NCI-H2227 (cell line): ENCODE measurements around the gene CES3.
"Not testable (repeated sequence)": the region's sequence is repeated elsewhere in the genome, so short reads cannot be mapped to it uniquely, and the experiment has no call there.

Source experiments
- DNase-seq: peaks from one replicate; lab custom pipeline; 2025; ENCODE audit not compliant: unreplicated experiment; lab: John Stamatoyannopoulos, UW

The CES3 gene

DNA sequence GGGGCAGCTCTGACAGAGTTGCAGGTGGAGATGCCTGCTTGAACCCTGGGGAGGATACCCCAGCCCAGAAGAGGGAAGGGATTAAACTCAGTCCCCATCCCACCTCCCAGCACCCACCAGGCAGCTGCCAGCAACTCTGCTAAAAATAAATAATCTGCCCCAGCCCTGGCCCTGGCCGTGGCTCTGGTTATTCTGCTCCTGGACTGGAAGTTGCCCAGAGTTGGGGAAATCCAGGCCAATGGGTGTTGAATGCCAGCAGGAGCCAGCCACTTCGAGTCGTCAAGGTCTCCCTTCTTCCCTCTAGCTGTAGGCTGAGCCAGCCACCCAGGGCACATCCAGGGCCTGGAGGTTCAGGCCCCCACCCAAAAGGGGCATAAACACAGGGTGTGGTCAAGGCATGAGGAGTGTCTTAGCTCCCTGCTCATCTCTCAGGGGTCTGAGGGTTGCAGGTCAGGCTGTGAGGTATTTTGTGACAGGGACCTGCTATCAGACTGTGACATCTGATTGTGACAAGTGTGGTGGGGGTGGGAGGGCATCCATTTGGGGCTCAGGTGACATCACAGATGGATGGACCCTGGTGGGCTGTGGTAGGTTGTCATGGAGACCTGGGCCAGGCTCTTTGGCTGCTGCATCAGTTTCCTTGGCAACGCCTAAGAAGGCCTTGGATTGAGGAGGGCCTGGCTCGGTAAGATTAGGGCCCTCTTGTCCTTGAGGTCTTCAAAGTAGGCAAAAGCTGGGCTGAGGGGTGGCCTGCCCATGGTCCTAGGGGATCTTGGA, 34.7 kb upstream of the CES3 start:
- DNase-seq, result peak; percentile 35

GRCh38 chr16:66926961-66927436, 34.1 kb upstream of the CES3 start:
- DNase-seq, result peak; percentile 35

GRCh38 chr16:66927918-66928649, 33.0 kb upstream of the CES3 start:
- DNase-seq, result no peak

DNA sequence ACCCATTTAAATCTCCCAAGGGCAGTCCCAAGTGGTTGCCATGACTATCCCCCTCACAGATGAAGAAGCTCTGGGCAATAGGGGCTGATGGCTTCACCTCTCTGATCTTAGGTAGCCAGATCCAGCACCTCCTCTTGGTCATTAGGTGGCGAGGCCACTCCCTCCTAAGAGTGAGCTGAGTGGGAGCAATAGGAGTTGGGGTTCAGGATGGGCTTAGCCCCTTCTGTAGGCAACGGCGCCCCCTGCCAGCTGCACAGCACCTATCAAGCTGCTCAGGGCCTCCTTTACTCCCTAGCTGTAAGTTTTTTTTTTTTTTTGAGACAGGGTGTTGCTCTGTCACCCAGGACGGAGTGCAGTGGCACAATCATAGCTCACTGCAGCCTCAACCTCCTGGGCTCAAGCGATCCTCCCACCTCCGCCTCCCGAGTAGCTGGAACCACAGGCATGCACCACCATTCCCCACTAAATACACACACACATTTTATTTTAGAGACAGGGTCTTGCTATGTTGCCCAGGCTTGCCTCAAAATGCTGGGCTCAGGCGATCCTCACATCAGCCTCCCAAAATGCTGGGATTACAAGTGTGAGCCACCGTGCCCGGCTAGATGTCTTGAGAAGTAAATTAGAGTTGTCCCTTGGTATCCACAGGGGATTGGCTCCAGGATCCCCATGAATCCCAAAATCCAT, 32.2 kb upstream of the CES3 start:
- DNase-seq, result peak; percentile 8

- no peak for DNase-seq
Observed at GRCh38 chr16:66930189-66930588, 30.9 kb upstream of the CES3 start.

- no peak for DNase-seq
Observed at GRCh38 chr16:66931665-66932064, 29.4 kb upstream of the CES3 start.

- no peak for DNase-seq
Observed at GRCh38 chr16:66932076-66932475, 29.0 kb upstream of the CES3 start.

GRCh38 chr16:66933776-66934137, 27.3 kb upstream of the CES3 start:
- DNase-seq, result no peak

DNA sequence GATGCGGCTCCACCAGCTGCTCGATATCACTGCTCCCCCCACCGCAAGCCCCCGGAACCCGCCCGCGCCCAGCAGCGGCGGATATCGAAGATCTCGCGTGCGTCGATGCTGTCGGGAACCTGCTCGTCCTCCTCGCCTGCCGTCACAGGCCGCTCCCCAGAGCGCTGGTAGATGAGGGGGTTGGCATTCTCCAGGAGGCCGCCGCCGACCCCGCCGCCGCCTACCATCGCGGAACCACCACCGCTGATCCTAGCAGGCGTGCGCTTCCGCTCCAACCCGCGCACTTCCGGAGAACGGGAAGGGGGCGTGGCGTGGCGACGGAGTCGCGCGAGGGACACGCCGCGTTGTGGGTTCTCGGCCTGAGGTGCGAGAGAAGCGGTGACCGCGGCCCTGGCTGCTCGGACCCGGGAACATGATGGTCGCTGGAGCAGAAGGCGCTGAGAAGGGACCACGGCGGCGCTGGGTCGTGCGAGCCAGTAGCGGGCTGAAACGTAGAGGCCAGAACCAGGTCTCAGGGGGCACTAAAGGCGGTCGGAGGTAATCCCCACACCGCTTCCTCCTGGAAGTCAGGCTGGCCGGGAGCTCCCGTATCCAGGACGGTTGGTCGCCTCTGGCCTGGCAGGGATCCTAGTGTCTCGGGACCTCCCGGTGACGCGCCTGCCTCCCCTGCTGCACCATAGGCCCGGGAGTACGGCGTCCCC, 26.8 kb upstream of the CES3 start, which contains the start of gene CIAO2B:
Gene CIAO2B, minus strand, starts transcription at position 265 of the 701 bp plus-strand sequence. Its CDS starts 38 bp downstream, at position 227.
- peak; percentile 88 for DNase-seq

GRCh38 chr16:66934839-66935313, 26.2 kb upstream of the CES3 start:
- not testable (repeated sequence) for DNase-seq

DNA sequence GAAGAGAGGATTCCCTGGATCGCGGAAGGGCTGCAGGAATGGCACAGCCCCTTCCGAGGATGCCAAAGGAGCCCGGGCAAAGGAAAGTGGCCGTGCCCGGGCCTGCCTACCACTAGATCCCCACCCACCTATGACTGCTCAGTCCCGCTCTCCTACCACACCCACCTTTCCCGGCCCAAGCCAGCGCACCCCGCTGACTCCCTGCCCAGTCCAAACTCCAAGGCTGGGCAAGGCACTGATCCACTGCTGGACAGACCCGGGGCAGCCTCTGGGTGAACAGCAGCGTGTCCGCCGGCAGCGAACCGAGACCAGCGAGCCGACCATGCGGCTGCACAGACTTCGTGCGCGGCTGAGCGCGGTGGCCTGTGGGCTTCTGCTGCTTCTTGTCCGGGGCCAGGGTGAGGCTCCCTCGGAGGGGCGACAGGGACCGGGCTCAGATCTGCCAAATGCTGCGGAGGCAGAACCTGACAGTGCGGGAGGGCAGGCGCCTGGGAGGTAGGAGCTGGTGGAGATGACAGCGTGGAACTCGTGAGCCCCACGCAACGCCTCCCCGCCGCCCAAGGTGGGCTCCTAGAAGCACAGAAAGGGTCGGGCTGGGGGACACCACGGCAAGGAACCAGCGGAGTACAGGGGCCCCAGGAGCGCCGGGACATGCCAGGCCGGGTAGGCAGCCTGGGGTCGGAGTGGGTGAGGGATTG, 25.6 kb upstream of the CES3 start, which contains the start of gene CES2:
Gene CES2, plus strand, starts transcription at position 203 of the 698 bp plus-strand sequence. Its CDS starts 120 bp downstream, at position 323.
- peak; percentile 3 for DNase-seq

GRCh38 chr16:66936462-66936861, 24.6 kb upstream of the CES3 start:
- DNase-seq, result no peak

GRCh38 chr16:66936889-66937554, 24.0 kb upstream of the CES3 start:
- DNase-seq, result no peak

- no peak for DNase-seq
Observed at GRCh38 chr16:66937725-66938337, 23.2 kb upstream of the CES3 start.

DNA sequence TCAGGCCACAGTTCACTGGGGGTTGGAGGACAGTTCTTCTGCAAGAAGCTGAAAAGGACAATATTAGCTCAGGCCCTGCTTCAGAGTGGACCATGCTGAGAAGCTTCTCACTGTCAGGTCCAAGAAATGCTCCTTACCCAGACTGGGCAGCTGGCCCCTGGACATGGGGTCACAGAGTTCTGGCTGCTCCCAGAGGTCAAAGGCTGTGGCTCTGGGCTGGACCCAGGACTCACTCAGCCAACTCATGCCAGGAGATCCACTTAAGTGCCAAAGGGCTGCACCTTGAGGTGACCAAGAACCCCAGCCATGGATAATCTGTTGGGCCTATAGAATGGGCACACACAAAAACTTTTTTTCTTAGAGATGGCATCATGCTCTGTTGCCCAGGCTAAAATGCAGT, 21.7 kb upstream of the CES3 start:
- no peak for DNase-seq

- DNase-seq, result no peak
Observed at GRCh38 chr16:66940236-66940635, 20.8 kb upstream of the CES3 start.

GRCh38 chr16:66942981-66943380, 18.1 kb upstream of the CES3 start:
- no peak for DNase-seq

DNA sequence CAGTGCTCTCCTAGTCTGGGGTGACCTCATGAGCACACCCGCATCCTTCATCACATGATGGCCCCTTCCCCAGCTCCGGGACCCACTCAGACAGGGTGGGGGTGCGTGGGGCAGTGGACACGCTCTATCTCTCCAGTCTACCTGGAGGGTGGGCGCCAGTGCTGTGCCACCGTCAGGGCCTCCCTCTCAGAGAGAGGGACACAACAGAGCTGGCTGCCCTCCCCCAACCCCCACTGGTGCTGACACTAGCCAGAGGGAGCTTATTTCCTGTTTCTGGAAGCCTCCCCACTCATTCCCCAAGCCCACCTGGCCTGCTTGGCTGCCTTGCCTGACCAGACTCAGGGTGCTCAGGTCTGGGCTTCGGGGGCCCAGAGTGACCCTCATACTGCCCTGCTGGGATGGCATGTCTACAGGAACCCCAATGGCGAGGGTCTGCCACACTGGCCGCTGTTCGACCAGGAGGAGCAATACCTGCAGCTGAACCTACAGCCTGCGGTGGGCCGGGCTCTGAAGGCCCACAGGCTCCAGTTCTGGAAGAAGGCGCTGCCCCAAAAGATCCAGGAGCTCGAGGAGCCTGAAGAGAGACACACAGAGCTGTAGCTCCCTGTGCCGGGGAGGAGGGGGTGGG, 17.5 kb upstream of the CES3 start:
- no peak for DNase-seq

GRCh38 chr16:66944054-66944441, 17.0 kb upstream of the CES3 start:
- no peak for DNase-seq
